IPS-NIHi11 (cell line): ENCODE results near the gene UGT8.
"Not testable (repeated sequence)": the region's sequence is repeated elsewhere in the genome, so short reads cannot be mapped to it uniquely, and the experiment has no call there.

Source experiments
- DNase-seq: peaks from one replicate; pipeline ENCODE4 v3.0.0; 2012; ENCODE audit warnings: mixed read lengths, low spot score

Gene UGT8, protein sequence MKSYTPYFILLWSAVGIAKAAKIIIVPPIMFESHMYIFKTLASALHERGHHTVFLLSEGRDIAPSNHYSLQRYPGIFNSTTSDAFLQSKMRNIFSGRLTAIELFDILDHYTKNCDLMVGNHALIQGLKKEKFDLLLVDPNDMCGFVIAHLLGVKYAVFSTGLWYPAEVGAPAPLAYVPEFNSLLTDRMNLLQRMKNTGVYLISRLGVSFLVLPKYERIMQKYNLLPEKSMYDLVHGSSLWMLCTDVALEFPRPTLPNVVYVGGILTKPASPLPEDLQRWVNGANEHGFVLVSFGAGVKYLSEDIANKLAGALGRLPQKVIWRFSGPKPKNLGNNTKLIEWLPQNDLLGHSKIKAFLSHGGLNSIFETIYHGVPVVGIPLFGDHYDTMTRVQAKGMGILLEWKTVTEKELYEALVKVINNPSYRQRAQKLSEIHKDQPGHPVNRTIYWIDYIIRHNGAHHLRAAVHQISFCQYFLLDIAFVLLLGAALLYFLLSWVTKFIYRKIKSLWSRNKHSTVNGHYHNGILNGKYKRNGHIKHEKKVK

DNA sequence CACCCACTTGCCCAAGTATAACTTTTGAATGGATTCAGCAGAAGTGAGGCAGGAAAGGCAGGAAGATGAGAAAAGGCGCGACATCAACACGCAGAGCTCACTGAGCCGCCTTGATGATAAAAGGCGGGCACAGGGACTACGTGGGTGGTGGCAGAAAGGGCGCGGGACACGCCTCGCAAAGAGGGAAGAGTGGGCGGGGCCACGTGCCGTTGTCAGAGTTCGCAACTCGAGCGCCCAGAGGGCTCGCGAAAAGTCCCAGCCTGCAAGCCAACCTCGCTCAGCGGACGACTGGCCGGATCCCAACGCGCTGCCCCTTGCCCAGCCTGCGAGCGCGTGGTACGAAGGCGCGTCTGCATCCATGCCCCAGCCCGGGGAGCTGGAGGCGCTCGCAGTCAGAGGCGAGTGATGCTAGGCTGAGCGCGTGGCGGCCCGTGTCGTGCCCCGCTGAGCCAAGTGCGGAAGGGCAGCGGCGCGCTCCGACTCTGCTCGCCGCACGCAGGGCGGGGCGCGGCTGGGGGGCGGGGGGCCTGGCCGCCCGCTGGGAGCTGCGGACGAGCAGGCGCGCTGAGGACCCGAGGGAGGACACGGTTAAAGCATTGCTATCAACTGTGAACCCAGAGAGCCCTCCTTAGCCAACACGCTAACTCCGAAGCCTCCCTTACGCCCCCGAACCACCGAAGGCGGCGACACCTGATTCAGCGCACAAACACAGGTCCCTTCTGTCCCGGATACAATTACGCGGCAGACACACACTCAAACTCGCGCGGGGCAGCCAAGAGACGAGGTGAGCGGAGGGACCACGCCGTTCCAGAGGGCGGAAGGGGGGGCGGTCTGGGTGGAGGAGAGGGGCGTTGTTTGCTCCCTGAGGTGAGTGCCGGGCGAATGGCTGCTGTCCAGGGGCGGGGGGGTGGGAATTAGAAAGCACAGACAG is at the start of gene UGT8:
TSS of gene UGT8 (plus strand) at position 617 of the 931 bp plus-strand sequence. CDS start 24,074 bp downstream, outside the sequence.
- DNase-seq, result peak; percentile 65

DNA sequence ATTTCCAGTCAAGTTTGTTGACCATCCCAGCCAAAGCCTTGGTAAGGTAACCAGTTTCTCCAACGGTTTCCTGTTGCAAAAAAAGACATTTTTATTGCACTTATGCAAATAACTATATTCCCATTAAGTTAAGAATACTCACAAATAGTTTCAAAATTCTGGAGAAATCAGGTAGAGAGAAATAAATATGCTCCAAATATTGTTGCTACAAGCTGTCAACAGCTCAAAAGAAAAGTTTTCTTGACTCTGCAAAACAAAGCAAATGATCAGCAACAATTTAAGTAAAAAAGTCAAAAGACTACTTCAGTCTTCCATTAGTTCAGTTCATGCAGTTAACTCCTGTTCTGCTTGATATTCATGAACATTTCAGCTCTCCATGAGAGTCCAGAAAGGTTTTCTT is 49.0 kb upstream of the UGT8 start:
- DNase-seq, result no peak

DNA sequence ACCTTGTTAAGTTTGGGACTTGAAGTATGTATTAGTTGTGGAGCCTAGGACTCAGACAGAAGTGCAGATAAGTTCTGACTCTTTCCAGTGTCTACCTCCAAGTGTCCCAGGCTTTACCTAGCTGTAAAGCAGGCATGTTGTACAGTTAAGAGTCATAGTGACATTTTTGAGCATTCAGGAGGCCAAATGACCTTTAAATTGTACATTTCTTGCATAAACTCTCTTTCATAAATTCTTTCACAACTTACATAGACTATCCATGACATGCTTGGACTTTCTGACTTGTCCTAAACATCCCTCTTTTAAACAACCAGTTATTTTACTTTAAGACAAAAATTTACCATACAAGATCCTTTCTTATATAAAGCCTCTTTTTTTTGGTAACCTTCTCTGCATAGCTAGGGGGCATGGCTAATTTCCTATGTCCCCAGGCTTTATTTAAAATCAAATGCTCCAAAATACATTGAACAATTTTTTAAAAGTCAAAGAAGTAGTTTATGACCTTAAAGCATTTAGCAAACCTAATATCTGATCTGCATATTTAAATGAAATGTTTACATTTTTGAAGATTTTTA is 40.1 kb upstream of the UGT8 start:
- no peak for DNase-seq

DNA sequence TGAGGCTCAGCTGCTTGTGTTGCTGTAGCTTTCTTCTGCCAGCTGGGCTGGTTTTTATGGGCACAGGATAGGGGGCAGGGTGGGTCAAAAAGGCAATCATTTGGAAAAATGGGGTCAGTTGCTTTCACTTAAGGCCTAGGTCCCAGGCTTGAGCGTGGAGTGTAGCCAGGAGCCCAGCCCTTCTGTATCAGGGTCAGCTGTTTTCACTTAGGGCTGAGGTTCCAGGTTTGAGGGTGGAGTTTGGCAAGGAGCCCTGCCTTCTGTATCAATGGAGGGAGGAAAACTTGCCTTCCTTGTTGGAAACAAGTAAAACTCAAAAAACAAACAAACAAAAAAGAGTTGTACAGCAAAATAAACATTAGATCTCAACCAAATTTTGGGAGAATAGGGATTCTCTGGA is 37.0 kb upstream of the UGT8 start:
- no peak for DNase-seq

DNA sequence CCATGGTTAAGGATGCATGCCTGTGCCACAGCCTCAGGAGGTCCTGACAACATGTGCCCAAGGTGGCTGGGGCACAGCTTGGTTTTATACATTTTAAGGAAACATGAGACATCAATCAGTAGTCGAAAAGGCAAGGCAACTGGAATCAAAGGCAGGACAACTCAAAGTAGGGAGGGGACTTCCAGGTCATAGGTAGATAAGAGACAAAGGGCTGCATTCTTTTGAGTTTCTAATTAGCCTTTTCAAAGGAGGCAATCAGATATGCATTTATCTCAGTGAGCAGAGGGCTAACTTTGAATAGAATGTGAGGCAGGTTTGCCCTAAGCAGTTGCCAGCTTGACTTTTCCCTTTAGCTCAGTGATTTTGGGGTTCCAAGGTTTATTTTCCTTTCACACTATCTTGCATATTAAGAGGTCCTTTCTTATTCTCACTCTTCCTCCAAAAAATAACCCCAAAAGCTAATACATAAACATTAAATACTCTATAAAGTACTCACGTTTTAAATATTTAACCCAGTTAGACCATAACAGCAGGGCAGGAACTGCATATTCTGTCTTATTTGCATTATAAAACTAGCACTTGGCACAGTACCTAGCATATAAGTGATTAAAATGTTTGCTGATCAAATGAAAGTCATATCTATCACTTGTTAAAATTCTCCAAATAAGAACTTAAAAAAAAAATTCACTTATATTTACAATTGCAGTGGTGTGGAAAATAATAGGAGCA is 36.3 kb upstream of the UGT8 start:
- no peak for DNase-seq

DNA sequence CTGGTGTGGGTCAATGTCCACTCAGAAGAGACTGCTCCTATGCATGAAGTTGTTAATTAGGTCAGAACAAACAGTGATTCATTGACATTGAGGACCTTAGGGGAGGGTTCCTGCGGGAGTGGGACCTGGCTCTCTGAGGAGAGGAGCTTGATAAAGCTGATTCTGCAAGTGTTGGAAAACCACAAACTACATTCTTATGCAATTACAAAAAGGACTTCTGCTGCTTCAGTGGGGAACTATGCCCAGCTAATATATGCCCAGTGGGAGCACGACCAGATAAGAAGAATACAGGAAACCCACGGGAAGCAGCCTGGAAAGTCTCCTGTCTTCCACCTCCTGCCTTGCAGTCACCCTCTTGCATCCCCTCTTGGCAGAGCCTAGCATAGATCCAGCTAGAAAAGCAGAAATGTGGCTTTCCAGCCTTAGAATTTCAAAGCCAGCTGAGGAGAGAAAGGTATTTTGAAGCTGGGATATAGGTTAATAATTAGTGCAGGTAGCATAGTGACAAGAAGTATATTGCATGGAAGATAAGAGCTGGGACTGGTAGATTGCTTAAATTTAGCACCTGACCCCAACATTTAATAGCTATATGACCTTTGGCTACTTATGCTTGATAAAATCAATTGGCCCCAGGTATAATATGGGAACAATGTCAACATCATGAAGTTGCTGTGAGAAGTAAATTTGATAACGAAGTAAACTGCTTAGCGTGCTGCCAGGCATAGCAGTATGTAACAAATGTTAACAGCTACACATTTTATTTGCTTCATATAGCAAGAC is 34.9 kb upstream of the UGT8 start:
- DNase-seq, result peak; percentile 7

DNA sequence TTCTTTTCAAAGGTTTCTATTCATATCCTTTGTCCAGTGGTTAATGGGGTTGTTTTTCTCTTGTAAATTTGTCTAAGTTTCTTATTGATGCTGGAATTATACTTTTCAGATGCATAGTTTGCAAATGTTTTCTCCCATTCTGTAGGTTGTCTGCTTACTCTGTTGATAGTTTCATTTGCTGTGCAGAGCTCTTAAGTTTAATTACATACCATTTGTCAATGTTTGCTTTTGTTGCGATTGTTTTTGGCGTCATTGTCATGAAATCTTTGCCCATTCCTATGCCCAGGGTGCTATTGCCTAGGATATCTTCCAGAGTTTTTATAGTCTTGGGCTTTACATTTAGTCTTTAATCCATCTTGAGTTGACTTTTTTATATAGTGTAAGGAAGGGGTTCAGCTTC is 21.2 kb upstream of the UGT8 start:
- DNase-seq, result no peak

DNA sequence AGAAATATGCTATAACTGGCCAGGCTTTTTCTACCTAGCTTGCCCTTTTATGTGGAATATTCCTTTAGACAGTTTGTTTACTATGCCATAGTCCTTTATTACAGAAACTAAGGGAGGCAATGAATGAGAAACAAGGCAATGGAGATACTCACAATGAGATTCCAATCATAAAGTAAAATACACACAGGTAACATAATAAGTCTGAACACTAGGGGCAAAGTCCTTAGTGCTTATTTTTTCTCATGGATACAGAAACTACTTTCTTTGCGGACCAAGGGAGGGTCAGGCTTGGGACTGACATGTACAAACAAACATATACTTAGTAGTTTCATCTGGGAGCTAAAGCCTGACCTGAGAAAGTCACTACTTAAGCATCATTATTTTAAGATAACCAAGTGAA is 16.0 kb upstream of the UGT8 start:
- no peak for DNase-seq

DNA sequence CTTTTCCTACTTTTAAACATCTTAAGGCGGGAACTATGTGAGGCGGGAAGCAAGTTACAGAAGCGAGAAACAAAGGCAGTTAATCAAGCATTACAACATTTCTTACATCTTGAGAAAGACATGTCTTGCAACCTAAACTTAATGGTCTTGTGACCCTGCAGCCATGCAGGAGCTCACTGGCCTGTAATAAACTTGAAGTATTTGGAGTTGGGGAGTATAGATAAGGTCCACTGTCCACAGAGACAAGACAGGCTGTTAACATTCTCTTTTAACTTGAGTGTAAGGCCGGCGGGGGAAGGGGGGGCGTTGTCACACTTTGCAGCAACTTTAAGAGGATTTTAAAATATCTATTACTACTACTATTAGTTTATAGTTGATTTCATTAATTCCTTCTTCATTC is 10.3 kb upstream of the UGT8 start:
- no peak for DNase-seq

DNA sequence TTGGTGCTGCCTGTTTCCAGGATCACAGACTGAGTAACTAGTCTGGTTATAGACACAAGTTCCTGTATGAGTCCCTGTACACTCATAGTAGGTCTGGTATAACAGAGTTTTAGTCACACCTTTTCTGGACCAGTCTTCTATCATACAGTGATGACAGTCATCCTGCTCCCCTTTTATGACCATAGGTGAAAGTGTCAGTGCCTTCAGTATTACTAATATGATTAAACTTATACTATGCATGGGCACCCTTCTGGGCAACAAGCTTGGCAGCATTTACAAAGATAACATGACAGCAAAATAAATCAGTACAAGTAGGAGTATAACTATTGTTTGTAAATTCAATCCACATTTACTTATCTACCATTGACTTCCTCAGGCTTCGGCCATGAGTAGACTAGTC is 8.2 kb upstream of the UGT8 start:
- DNase-seq, result not testable (repeated sequence)

DNA sequence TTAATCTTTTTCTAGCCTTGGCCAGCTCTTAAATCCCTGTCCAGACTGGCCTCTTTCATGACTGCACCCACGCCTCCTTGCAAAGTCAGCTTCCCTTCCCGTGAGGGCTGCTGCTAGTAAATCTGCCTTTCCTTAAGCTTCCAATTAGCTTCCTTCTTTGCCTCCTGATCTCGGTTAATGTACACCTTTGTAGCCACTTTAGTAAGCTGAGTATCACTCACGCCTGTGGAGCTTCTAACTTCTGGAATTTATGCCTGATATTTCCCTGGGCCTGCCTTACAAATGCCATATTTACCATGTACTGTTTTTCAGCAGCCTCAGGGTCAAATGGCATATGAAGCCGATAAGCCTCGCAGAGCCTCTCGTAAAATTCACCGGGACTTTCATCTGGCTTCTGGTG is 5.1 kb upstream of the UGT8 start:
- no peak for DNase-seq

DNA sequence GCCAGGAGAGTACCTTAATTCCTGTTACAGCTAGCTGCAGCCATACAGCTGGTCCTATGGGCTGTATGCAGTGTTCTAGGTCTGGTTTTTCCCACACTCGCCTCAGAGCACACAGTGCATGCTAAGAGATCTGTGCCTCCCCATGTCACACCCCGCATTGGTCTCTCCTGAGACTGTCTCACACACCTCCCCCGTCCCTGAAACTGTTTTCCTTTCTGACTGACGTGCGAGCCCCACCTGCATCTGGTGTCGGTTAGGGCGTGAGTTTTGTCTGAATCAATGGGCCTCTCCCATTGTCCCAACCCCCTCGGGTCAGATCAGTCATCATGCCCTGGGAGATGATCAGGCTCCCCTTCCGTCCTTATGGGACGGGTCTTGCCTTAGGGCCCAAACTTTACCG is 3.4 kb upstream of the UGT8 start:
- DNase-seq, result no peak

DNA sequence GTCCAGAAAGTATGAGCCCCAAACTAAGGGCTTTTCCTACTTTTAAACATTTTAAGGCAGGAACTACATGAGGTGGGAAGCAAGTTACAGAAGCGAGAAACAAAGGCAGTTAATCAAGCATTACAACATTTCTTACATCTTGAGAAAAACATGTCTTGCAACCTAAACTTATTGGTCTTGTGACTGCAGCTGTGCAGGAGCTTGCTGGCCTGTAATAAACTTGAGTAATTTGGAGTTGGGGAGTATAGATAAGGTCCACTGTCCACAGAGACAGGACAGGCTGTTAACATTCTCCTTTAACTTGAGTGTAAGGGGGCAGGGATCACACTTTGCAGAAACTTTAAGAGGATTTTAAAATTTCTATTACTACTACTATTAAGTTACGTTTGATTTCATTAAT is 2.7 kb upstream of the UGT8 start:
- DNase-seq, result no peak

DNA sequence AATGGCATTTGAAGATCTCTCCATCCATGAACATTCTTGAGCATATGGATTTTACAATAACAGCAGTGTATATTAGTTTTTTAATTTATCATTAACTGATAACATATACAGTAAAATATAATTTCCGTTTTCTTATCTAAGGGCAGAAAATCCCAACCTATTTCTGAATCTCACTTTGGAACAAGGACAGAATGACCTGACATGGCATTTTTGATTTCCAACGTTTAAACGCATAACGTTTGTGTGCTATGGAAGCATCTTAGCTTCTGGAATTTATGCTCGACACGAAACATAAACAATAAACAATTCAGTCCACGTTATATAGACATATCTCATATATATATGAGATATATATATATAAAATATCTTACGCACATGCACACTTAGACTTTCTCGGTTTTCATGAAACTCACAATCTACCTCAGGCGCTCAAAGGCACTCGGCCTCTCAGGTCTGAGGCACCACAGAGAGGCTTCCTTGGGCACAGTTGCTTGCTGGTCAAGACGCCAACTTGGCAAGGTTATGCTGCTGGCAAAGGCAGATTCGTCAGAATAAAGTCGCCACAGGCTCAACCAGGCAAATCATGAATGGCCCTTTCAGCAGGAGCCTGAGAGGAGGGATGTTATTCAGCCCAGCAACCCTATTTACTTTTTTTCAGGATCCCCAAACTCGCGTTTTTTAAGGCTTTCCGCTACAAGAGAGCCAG is 1.0 kb upstream of the UGT8 start:
- DNase-seq, result peak; percentile 7

DNA sequence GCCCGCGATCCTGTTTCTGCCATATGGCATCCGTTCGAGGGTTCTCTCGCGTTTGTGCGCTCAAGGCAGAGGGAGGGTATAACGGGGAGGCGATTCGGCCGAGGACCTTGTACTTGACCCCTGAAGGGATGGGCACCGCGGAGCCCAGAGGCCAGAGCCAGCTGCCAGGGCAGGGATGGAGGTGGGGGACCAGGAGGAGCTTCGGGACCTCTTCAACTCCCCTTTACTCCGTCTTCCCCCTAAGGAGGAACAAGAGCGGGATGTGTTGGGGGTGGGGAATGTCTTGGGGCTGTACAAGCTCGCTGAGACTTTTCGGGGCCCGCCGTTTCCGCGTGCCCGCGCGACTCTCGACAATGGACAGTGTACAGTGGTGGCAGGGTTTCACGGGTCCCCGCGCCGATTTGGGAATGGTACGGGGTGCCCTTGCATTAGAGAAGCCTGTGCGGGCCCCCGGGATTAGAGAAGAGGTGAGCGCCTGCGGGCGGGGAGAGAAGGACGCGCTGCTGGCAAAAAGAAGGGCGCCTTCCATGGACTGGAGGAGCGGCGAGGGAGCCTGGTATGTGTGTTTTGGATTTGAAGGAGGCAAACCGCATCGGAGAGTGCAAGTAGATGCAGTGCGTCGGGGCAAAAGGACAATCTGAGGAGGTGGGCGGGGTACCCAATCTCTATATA is 760 bp downstream of the UGT8 start:
- DNase-seq, result peak; percentile 31

DNA sequence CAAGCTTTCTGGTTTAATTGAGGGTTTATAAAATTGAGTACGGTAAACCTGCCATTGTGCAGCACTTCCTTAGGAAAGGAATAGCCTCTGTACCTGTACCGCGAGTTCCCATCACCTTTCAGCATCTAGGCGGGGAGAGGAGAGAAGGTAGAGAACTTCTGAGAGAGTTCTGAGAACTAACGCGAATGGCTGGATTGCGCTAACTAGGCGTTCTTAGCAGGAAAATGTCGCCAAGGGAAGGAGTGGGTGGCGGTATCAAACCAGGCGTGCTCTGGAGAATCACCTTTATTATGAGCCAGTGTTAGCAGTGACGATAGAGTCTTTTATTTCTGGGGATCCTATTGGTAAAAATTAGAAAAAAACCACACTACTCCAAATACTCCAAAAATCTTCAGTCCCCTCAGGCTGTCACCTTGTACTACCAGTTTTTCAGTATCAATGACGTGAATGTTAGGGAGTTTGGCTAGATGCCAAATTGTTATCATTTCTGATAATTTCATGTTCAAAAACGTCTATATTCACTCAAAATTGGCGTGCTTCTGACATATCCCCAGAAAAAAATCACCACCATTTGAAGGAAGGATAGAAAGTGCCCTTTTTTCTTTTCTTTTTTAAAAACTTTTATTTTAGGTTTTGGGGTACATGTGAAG is 1.4 kb downstream of the UGT8 start:
- DNase-seq, result peak; percentile 11

DNA sequence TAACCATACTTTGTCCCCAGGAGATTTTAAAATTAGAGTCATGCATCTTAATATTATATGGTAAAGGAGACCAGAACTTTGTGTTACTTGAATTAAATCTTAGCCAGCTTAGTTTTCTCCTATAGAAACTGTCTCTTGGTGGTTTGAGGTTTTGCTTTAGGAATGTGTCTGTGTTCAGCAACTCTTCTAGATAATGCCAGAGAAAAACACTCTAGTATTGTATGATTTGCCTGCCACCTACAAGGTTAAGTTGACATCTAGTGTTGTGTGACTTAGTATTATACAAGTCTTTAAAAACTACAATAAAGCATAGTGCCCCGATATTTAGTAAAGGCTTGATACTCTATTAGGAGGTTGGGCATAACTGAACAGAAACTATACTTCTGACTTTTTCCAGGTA is 2.1 kb downstream of the UGT8 start:
- no peak for DNase-seq

DNA sequence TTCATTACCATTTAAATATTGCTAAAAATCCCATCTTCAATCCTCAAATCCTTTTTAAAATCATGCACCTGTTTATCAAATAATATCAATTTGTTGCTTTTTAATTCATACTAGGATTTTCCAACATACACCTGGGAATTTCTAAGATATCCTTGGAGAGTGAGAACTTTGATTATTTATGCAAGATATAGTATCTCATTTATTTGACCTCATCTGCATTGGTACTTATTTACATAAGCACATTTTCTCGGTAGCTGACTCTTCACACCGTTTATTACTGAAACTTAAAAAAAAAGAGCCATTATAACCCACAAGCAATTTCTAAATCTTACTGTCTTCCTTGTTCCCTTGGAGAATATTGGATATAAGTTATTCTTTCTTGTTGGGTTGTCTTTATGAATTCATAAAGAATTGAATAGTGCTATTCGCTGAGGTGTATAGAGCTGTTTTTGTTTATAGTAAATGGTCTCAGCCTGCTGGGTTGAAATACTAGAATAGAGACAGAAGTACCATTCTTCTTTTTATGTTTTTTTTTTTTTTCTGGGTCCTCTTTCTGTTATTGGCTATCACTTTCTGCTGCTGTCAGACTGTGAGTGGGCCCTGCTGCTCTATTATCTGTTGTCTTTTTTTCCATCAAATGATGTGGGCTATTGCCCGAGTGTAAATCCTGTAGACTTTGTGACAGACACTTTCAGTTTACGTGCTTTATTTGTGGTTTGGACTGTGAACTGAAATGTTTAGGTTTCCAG is 2.9 kb downstream of the UGT8 start:
- DNase-seq, result no peak

DNA sequence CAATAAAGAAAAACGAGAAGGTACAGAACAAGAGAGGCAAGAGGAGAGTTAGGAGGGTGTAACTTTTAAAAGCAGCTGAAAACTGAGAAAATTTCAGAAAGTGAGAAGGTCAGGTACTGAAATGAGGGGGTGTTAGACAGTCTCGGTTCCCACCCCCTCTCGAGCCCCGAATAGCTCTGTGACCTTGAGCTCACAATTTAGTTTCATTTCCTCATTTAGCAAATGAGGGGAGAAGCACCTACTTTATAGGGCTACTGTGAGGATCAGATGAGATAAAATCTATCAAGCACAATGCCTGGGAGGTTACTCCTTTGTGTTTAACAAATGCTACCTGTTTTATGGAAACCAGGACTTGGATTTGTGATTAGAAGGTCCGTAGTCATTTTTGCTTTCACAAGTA is 4.9 kb downstream of the UGT8 start:
- DNase-seq, result no peak
